ENCODE measurements around the gene PRDM12.

DNA sequence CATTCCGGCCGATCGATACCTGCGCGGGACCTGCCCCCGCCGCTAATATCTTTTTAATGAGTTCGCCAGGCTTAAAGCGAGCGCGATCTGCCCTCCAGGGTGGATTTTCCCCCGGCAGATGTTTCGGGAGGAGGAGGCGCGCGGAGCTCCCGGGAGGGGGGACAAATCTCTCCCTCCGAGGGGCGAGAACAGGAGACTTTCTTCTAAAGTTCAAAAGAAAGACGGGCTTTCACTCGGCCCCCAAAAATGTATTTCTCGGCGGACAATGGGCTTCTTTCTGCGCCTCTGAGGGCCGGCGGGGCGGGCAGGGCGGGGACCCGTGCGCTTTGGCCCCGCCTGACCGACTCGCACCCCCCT lies 4.1 kb upstream of the PRDM12 start:
- TF ChIP-seq POLR2AphosphoS5 (IDR thresholded peaks at IDR 0.05) (no peak), POLR2A (IDR thresholded peaks at IDR 0.05) (no peak)
- TF ChIP-seq, protein P1, sequence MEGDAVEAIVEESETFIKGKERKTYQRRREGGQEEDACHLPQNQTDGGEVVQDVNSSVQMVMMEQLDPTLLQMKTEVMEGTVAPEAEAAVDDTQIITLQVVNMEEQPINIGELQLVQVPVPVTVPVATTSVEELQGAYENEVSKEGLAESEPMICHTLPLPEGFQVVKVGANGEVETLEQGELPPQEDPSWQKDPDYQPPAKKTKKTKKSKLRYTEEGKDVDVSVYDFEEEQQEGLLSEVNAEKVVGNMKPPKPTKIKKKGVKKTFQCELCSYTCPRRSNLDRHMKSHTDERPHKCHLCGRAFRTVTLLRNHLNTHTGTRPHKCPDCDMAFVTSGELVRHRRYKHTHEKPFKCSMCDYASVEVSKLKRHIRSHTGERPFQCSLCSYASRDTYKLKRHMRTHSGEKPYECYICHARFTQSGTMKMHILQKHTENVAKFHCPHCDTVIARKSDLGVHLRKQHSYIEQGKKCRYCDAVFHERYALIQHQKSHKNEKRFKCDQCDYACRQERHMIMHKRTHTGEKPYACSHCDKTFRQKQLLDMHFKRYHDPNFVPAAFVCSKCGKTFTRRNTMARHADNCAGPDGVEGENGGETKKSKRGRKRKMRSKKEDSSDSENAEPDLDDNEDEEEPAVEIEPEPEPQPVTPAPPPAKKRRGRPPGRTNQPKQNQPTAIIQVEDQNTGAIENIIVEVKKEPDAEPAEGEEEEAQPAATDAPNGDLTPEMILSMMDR (IDR thresholded peaks at IDR 0.05), result no peak
